GM23248 (cell line): ENCODE results near the gene RASA3.

Experiments
- EZH2 ChIP-seq: fragments of 200-600 bp; sonication (generic); IDR thresholded peaks from 2 replicates; pipeline ENCODE4 v1.6.1; 2018; ENCODE audit warnings: antibody characterized with exemption, mild to moderate bottlenecking; ENCODE audit not compliant: insufficient read depth, poor library complexity, severe bottlenecking
- EZH2phosphoT487 ChIP-seq: fragments of 200-600 bp; sonication (generic); IDR thresholded peaks from 2 replicates; pipeline ENCODE4 v1.6.1; 2018; ENCODE audit warnings: antibody characterized with exemption, moderate library complexity, mild to moderate bottlenecking, low read depth; ENCODE audit not compliant: insufficient read depth

- TF ChIP-seq EZH2phosphoT487, result no peak
- TF ChIP-seq EZH2, result no peak
Measured at GRCh38 chr13:113962975-113963374, 169.4 kb downstream of the RASA3 start.
